Measurements from ENCODE around the gene ATP8B3. TPM values are rescaled to one million over a fixed set of nuclear protein-coding genes. Genes with fewer than 3 reads are reported as not detected.

The ATP8B3 gene
- total and polyA plus RNA-seq, 4 donors = 0.38 to 4.7 (median 1.2) TPM

DNA sequence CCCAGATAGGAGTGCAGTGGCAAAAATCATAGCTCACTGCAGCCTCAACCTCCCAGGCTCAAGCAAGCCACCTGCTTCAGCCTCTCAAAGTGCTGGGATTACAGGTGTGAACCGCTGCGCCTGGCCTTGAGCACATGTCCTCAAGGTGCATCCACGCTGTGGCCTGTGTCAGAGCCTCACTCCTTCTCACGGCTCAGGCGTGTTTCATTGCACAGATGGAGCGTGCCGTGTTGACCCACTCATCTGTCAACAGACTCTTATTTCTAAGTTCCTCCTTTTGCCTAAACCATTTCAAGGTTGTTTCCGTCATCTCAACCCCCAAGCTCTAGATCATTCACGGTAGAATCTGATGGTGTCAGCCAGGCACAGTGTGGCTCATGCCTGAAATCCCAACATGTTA, 28.2 kb downstream of the ATP8B3 start:
- 81 to 85% methylated on average over 9 of the region's 9 CpGs for WGBS, 2 donors
- Histone ChIP-seq H3K4me1 (ENCODE audit: control insufficient read depth in 1 of 2, insufficient read depth in 2 of 2, low read length in 2 of 2) (no peaks in the 10 kb centered on the region), H3K27me3 (ENCODE audit: control insufficient read depth in 1 of 2, insufficient read depth in 2 of 2, low read length in 1 of 2) (peaks cover 0 to 3% of the 10 kb centered on the region in 2 donors), H3K27ac (ENCODE audit: low read depth in 1 of 2, low read length in 2 of 2) (no peak overlapping the region), H3K36me3 (ENCODE audit: control insufficient read depth in 1 of 2, insufficient read depth in 2 of 2, low read length in 1 of 2) (no peaks in the 10 kb centered on the region), H3K9me3 (ENCODE audit: control insufficient read depth, low read length) (peaks cover 12% of the 10 kb centered on the region), H3K4me3 (ENCODE audit: low read length in 2 of 2) (no peak overlapping the region)
- DNase-seq = no peak
- ATAC-seq (ENCODE audit: low FRiP score) = no peak
- intact Hi-C loops (cut with DNase I) = no loop called here

DNA sequence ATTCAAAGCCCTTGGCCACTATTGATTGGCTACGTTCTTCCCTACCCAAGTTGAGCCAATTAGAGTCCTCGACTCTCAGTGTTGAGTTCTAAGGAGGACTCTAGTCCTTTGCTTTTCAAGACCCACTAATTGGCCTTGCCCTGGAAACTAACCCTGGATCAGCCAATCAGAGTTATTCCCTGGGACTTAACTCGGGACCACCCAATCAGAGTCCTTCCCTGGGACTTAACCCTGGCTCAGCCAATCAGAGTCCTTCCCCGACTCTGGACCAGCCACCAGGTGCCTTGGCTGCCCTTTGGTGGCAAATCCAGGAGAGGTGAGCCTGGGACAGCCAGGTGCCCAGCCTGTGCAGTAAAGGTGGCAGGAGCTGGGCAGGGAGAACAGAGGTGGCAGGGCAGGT, 28.7 kb downstream of the ATP8B3 start:
- no peak for DNase-seq
- 87 to 88% methylated on average over 4 of the region's 4 CpGs for WGBS, 2 donors
- H3K4me1 ChIP-seq (ENCODE audit: control insufficient read depth in 1 of 2, insufficient read depth in 2 of 2, low read length in 2 of 2) = no peaks in the 10 kb centered on the region
- H3K27me3 ChIP-seq (ENCODE audit: control insufficient read depth in 1 of 2, insufficient read depth in 2 of 2, low read length in 1 of 2) = peaks cover 0 to 3% of the 10 kb centered on the region in 2 donors
- H3K4me3 ChIP-seq (ENCODE audit: low read length in 2 of 2) = no peak overlapping the region
- no peaks in the 10 kb centered on the region for H3K36me3 ChIP-seq (ENCODE audit: control insufficient read depth in 1 of 2, insufficient read depth in 2 of 2, low read length in 1 of 2)
- intact Hi-C loops (cut with DNase I) = no loop called here
- H3K27ac ChIP-seq (ENCODE audit: low read depth in 1 of 2, low read length in 2 of 2) = no peak overlapping the region
- ATAC-seq (ENCODE audit: low FRiP score) = no peak
- H3K9me3 ChIP-seq (ENCODE audit: control insufficient read depth, low read length) = peaks cover 12% of the 10 kb centered on the region

DNA sequence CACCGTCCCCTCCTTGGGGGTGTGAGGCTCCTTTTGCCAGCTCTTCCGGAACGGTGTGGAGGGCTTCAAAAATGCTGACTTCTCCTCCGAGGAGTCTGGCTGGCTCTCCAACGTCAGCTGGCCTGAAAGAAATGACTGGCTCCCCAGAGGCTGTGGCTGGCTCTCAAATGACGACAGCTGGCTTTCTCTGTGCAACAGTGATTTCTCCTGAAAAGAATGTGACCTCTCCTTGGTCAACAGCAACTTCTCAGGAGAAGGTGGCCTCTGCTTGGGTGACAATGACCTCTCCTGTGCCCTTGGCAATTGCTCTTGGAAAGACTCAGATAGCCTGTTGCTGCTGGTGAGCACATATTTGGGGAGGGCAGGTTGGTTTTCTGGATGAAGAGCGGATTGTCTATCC, 29.6 kb downstream of the ATP8B3 start:
- DNase-seq (no peak), ATAC-seq (ENCODE audit: low FRiP score) (no peak)
- Histone ChIP-seq H3K4me1 (ENCODE audit: control insufficient read depth in 1 of 2, insufficient read depth in 2 of 2, low read length in 2 of 2) (no peaks in the 10 kb centered on the region), H3K27ac (ENCODE audit: low read depth in 1 of 2, low read length in 2 of 2) (no peak overlapping the region), H3K9me3 (ENCODE audit: control insufficient read depth, low read length) (peaks cover 12% of the 10 kb centered on the region), H3K36me3 (ENCODE audit: control insufficient read depth in 1 of 2, insufficient read depth in 2 of 2, low read length in 1 of 2) (no peaks in the 10 kb centered on the region), H3K4me3 (ENCODE audit: low read length in 2 of 2) (no peak overlapping the region), H3K27me3 (ENCODE audit: control insufficient read depth in 1 of 2, insufficient read depth in 2 of 2, low read length in 1 of 2) (peaks cover 0 to 3% of the 10 kb centered on the region in 2 donors)
- 42 to 47% methylated on average over 7 of the region's 7 CpGs for WGBS, 2 donors
- intact Hi-C loops (cut with DNase I) = no loop called here

- intact Hi-C loops (cut with DNase I) = no loop called here
- H3K27ac ChIP-seq (ENCODE audit: low read depth in 1 of 2, low read length in 2 of 2) = no peak overlapping the region
- H3K4me1 ChIP-seq (ENCODE audit: control insufficient read depth in 1 of 2, insufficient read depth in 2 of 2, low read length in 2 of 2) = no peaks in the 10 kb centered on the region
- ATAC-seq (ENCODE audit: low FRiP score) (no peak), DNase-seq (no peak)
- H3K36me3 ChIP-seq (ENCODE audit: control insufficient read depth in 1 of 2, insufficient read depth in 2 of 2, low read length in 1 of 2) = no peaks in the 10 kb centered on the region
- H3K27me3 ChIP-seq (ENCODE audit: control insufficient read depth in 1 of 2, insufficient read depth in 2 of 2, low read length in 1 of 2) = peaks cover 0 to 5% of the 10 kb centered on the region in 2 donors
- no peak overlapping the region for H3K4me3 ChIP-seq (ENCODE audit: low read length in 2 of 2)
- peaks cover 12% of the 10 kb centered on the region for H3K9me3 ChIP-seq (ENCODE audit: control insufficient read depth, low read length)
- 29 to 32% methylated on average over 14 of the region's 14 CpGs for whole genome bisulfite sequencing, 2 donors
These were observed 31.7 kb downstream of the ATP8B3 start for GRCh38 chr19:1780272-1780958.

- H3K4me3 ChIP-seq (ENCODE audit: low read length in 2 of 2) = no peak overlapping the region
- intact Hi-C loops (cut with DNase I) = no loop called here
- no peaks in the 10 kb centered on the region for H3K4me1 ChIP-seq (ENCODE audit: control insufficient read depth in 1 of 2, insufficient read depth in 2 of 2, low read length in 2 of 2)
- no peak for ATAC-seq (ENCODE audit: low FRiP score)
- DNase-seq = no peak
- no peaks in the 10 kb centered on the region for H3K36me3 ChIP-seq (ENCODE audit: control insufficient read depth in 1 of 2, insufficient read depth in 2 of 2, low read length in 1 of 2)
- H3K27ac ChIP-seq (ENCODE audit: low read depth in 1 of 2, low read length in 2 of 2) = no peak overlapping the region
- peaks cover 0 to 5% of the 10 kb centered on the region in 2 donors for H3K27me3 ChIP-seq (ENCODE audit: control insufficient read depth in 1 of 2, insufficient read depth in 2 of 2, low read length in 1 of 2)
- H3K9me3 ChIP-seq (ENCODE audit: control insufficient read depth, low read length) = peaks cover 14% of the 10 kb centered on the region
- WGBS, 2 donors = 30 to 33% methylated on average over 16 of the region's 16 CpGs
These were observed 32.5 kb downstream of the ATP8B3 start for GRCh38 chr19:1779574-1779973.

DNA sequence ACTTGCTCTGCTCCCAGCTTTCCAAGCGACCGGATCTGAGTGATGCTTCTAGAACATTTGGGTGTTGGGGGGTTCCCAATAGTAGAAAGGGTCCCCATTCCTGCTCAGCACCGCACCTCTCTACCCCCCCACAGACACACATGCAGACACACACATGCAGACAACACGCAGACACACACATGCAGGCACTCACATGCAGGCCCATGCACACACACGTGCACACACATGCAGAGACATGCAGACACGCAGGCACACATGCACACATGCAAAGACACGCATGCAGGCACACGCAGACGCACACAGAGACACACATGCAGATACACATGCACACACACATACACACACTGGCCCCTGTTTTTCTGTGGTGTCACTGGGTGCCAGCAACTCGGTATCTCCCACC, 34.9 kb downstream of the ATP8B3 start:
- DNase-seq = no peak
- Histone ChIP-seq H3K27ac (ENCODE audit: low read depth in 1 of 2, low read length in 2 of 2) (no peak overlapping the region), H3K36me3 (ENCODE audit: control insufficient read depth in 1 of 2, insufficient read depth in 2 of 2, low read length in 1 of 2) (no peaks in the 10 kb centered on the region), H3K27me3 (ENCODE audit: control insufficient read depth in 1 of 2, insufficient read depth in 2 of 2, low read length in 1 of 2) (peaks cover 0 to 4% of the 10 kb centered on the region in 2 donors), H3K4me3 (ENCODE audit: low read length in 2 of 2) (no peak overlapping the region), H3K9me3 (ENCODE audit: control insufficient read depth, low read length) (peaks cover 8% of the 10 kb centered on the region), H3K4me1 (ENCODE audit: control insufficient read depth in 1 of 2, insufficient read depth in 2 of 2, low read length in 2 of 2) (no peaks in the 10 kb centered on the region)
- intact Hi-C loops (cut with DNase I) = no loop called here
- 64 to 65% methylated on average over 10 of the region's 10 CpGs for WGBS, 2 donors
- ATAC-seq (ENCODE audit: low FRiP score) = no peak

GRCh38 chr19:1776606-1777147, 35.4 kb downstream of the ATP8B3 start:
- H3K36me3 ChIP-seq (ENCODE audit: control insufficient read depth in 1 of 2, insufficient read depth in 2 of 2, low read length in 1 of 2) = no peaks in the 10 kb centered on the region
- ATAC-seq (ENCODE audit: low FRiP score) = no peak
- no peak overlapping the region for H3K4me3 ChIP-seq (ENCODE audit: low read length in 2 of 2)
- H3K9me3 ChIP-seq (ENCODE audit: control insufficient read depth, low read length) = peaks cover 5% of the 10 kb centered on the region
- no peak overlapping the region for H3K27ac ChIP-seq (ENCODE audit: low read depth in 1 of 2, low read length in 2 of 2)
- no peaks in the 10 kb centered on the region for H3K4me1 ChIP-seq (ENCODE audit: control insufficient read depth in 1 of 2, insufficient read depth in 2 of 2, low read length in 2 of 2)
- DNase-seq = no peak
- 6 to 7% methylated on average over 23 of the region's 23 CpGs for WGBS, 2 donors
- H3K27me3 ChIP-seq (ENCODE audit: control insufficient read depth in 1 of 2, insufficient read depth in 2 of 2, low read length in 1 of 2) = peaks cover 0 to 2% of the 10 kb centered on the region in 2 donors
- intact Hi-C loops (cut with DNase I) = no loop called here

DNA sequence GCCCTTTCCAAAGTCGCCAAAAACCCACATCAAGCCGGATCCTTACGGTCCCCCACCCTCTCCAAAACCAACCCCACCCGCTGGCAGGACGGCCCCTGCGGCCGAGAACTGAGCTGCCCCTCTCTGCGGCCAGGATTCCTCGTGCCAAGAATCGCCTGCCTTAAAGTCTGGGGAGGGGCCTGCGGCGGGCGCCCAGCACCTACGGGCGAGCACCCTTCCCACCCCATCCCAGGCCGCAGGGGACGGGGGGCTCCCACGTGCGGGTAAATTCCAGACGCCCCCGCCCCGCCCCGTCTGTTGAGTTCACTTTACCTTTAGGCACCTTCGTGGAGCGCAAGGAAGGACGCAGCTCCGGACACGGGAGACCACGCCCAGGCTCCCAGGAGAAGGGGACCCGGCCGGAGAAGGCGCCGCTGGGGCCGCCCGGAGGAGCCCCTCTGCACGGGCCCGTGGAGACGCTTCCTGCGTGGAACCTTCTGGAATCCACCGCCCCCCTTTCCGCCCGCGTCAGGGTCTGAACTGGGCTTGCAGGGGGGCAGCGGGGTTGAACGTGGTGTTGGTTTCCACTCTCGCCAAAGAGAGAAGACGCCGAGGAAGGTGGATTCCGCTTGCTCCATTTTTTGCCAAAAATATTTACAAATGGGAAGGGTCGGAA, 36.0 kb downstream of the ATP8B3 start:
- Histone ChIP-seq H3K4me1 (ENCODE audit: control insufficient read depth in 1 of 2, insufficient read depth in 2 of 2, low read length in 2 of 2) (no peaks in the 10 kb centered on the region), H3K27me3 (ENCODE audit: control insufficient read depth in 1 of 2, insufficient read depth in 2 of 2, low read length in 1 of 2) (peaks cover 0 to 2% of the 10 kb centered on the region in 2 donors), H3K27ac (ENCODE audit: low read depth in 1 of 2, low read length in 2 of 2) (no peak overlapping the region), H3K36me3 (ENCODE audit: control insufficient read depth in 1 of 2, insufficient read depth in 2 of 2, low read length in 1 of 2) (no peaks in the 10 kb centered on the region), H3K4me3 (ENCODE audit: low read length in 2 of 2) (no peak overlapping the region), H3K9me3 (ENCODE audit: control insufficient read depth, low read length) (peaks cover 2% of the 10 kb centered on the region)
- 2 to 3% methylated on average over 50 of the region's 50 CpGs for WGBS, 2 donors
- ATAC-seq (ENCODE audit: low FRiP score) = no peak
- no peak for DNase-seq
- intact Hi-C loops (cut with DNase I) = no loop called here
